IMR-90 (cell line): ENCODE measurements around the gene AGAP1. TPM values are rescaled to one million over a fixed set of nuclear protein-coding genes. Genes with fewer than 3 reads are reported as not detected.

ENCODE experiments used
- ATAC-seq: fragments of 200-7000 bp; cut with Tn5 transposase; 2 replicates; pipeline ENCODE4 v1.9.1; 2020; ENCODE audit warnings: low read depth, mild to moderate bottlenecking, moderate library complexity
- BruUV-seq: library from RNA; stranded (reverse); fragments of 400-500 nt; replicated peaks from 2 replicates; lab custom pipeline; 2021; lab: Mats Ljungman, UMichigan
- CTCF ChIA-PET: fragments of 300-600 bp; formaldehyde crosslinking; extraction: SDS; loops from one replicate; lab custom pipeline; 2021; ENCODE audit warnings: antibody characterized with exemption; lab: Yijun Ruan, JAX
- POLR2A ChIA-PET: fragments of 300-600 bp; sonication (Branson Sonifier 250); formaldehyde crosslinking; loops from one replicate; lab custom pipeline; 2022; ENCODE audit warnings: antibody characterized with exemption; ENCODE audit not compliant: unreplicated experiment; lab: Charles Lee
- DNase-seq: peaks from one replicate; pipeline ENCODE4 v3.0.0; 2013
- H2AFZ ChIP-seq: replicated peaks from 2 replicates; pipeline ENCODE3; 2013; ENCODE audit warnings: low read length, mild to moderate bottlenecking; ENCODE audit not compliant: poor library complexity
- H2AK5ac ChIP-seq: 2 replicates; pipeline ENCODE4 v1.6.1; 2013; ENCODE audit warnings: low read depth, low read length, inconsistent platforms
- H2AK9ac ChIP-seq: replicated peaks from 2 replicates; pipeline ENCODE3; 2013; ENCODE audit warnings: mild to moderate bottlenecking, low read depth, low read length, moderate library complexity; ENCODE audit not compliant: poor library complexity
- H2BK120ac ChIP-seq: 2 replicates; pipeline ENCODE4 v1.6.1; 2013; ENCODE audit warnings: low read depth, low read length, inconsistent platforms
- H2BK15ac ChIP-seq: 3 replicates; pipeline ENCODE4 v1.6.1; 2013; ENCODE audit warnings: low read depth, low read length, inconsistent platforms
- H2BK20ac ChIP-seq: 2 replicates; pipeline ENCODE4 v1.6.1; 2013; ENCODE audit warnings: low read depth, mild to moderate bottlenecking, inconsistent platforms, low read length, moderate library complexity
- H2BK5ac ChIP-seq: 2 replicates; pipeline ENCODE4 v1.6.1; 2013; ENCODE audit warnings: mild to moderate bottlenecking, low read depth, low read length, inconsistent platforms; ENCODE audit not compliant: poor library complexity, severe bottlenecking
- H3K14ac ChIP-seq: replicated peaks from 2 replicates; pipeline ENCODE4 v1.6.1; 2013; ENCODE audit warnings: low read depth, low read length, inconsistent platforms
- H3K18ac ChIP-seq: 2 replicates; pipeline ENCODE4 v1.6.1; 2013; ENCODE audit warnings: low read depth, low read length, control low read depth
- H3K23ac ChIP-seq: 2 replicates; pipeline ENCODE4 v1.6.1; 2013; ENCODE audit warnings: low read depth, low read length, inconsistent platforms
- H3K27ac ChIP-seq: 2 replicates; pipeline ENCODE4 v1.5.1; 2013; ENCODE audit warnings: mild to moderate bottlenecking, control low read depth, low read length; ENCODE audit not compliant: insufficient read depth
- H3K27me3 ChIP-seq: 2 replicates; pipeline ENCODE4 v1.6.1; 2013; ENCODE audit warnings: low read length; ENCODE audit not compliant: control insufficient read depth, insufficient read depth
- H3K36me3 ChIP-seq: 2 replicates; pipeline ENCODE4 v1.6.1; 2013; ENCODE audit warnings: low read length, mixed read lengths; ENCODE audit not compliant: control insufficient read depth, insufficient read depth
- H3K4ac ChIP-seq: 2 replicates; pipeline ENCODE4 v1.6.1; 2013; ENCODE audit warnings: low read depth, low read length, inconsistent platforms
- H3K4me1 ChIP-seq: 2 replicates; pipeline ENCODE4 v1.6.1; 2013; ENCODE audit warnings: low read length, mixed read lengths; ENCODE audit not compliant: control insufficient read depth, insufficient read depth
- H3K4me2 ChIP-seq: 2 replicates; pipeline ENCODE4 v1.6.1; 2013; ENCODE audit warnings: low read depth, mild to moderate bottlenecking, control low read depth, low read length, moderate library complexity
- H3K4me3 ChIP-seq: 2 replicates; pipeline ENCODE4 v1.5.1; 2013; ENCODE audit warnings: low read depth, mild to moderate bottlenecking, control low read depth, low read length, moderate library complexity; ENCODE audit not compliant: insufficient read depth
- H3K56ac ChIP-seq: 2 replicates; pipeline ENCODE4 v1.6.1; 2013; ENCODE audit warnings: low read length, inconsistent platforms; ENCODE audit not compliant: insufficient read depth; ENCODE audit errors: extremely low read depth
- H3K79me1 ChIP-seq, 2 experiments: 2 replicates each; pipeline ENCODE4 v1.6.1; 2013; ENCODE audit warnings: low read length in 2 of 2, inconsistent platforms in 1 of 2, low read depth in 1 of 2
- H3K9ac ChIP-seq: 2 replicates; pipeline ENCODE4 v1.6.1; 2013; ENCODE audit warnings: low read depth, low read length, control low read depth
- H3K9me1 ChIP-seq: 2 replicates; pipeline ENCODE4 v1.6.1; 2013; ENCODE audit warnings: low read length, inconsistent platforms; ENCODE audit not compliant: insufficient read depth
- H3K9me3 ChIP-seq: 2 replicates; pipeline ENCODE4 v1.6.1; 2013; ENCODE audit warnings: low read length; ENCODE audit not compliant: control insufficient read depth, insufficient read depth
- H4K20me1 ChIP-seq: 2 replicates; pipeline ENCODE4 v1.6.1; 2013; ENCODE audit warnings: low read length, inconsistent platforms; ENCODE audit not compliant: insufficient read depth
- H4K5ac ChIP-seq: 2 replicates; pipeline ENCODE4 v1.6.1; 2013; ENCODE audit warnings: mild to moderate bottlenecking, low read depth, low read length, control low read depth
- H4K8ac ChIP-seq, 2 experiments: 2 replicates each; pipeline ENCODE4 v1.6.1; 2013; ENCODE audit warnings: low read depth in 2 of 2, low read length in 2 of 2, control low read depth in 1 of 2, inconsistent platforms in 1 of 2
- H4K91ac ChIP-seq: 2 replicates; pipeline ENCODE4 v1.6.1; 2013; ENCODE audit warnings: low read depth, low read length, inconsistent platforms; ENCODE audit not compliant: insufficient read depth
- BHLHE40 ChIP-seq: fragments of 150-350 bp; IDR thresholded peaks from 2 replicates; pipeline ENCODE4 v1.6.1; 2016; ENCODE audit warnings: mild to moderate bottlenecking, low read depth, low read length
- CEBPB ChIP-seq: IDR thresholded peaks from 2 replicates; pipeline ENCODE4 v1.6.1; 2012; ENCODE audit warnings: low read depth, low read length, improper control_type of control experiment
- CHD1 ChIP-seq: IDR thresholded peaks from 2 replicates; pipeline ENCODE4 v1.6.1; 2012; ENCODE audit warnings: low read depth, low read length, improper control_type of control experiment
- CTCF ChIP-seq: conservative IDR thresholded peaks from 2 replicates; pipeline ENCODE4 v1.5.1; 2012; ENCODE audit warnings: mild to moderate bottlenecking, low read depth, low read length, improper control_type of control experiment
- ELK1 ChIP-seq: fragments of 150-350 bp; IDR thresholded peaks from 2 replicates; pipeline ENCODE4 v1.6.1; 2016; ENCODE audit warnings: low read depth, mild to moderate bottlenecking, low read length, moderate library complexity, borderline replicate concordance
- FOS ChIP-seq: fragments of 150-350 bp; IDR thresholded peaks from 2 replicates; pipeline ENCODE4 v1.6.1; 2016; ENCODE audit warnings: low read depth, low read length
- MAFK ChIP-seq: IDR thresholded peaks from 2 replicates; pipeline ENCODE4 v1.6.1; 2012; ENCODE audit warnings: low read depth, low read length, improper control_type of control experiment
- MAZ ChIP-seq: IDR thresholded peaks from 2 replicates; pipeline ENCODE4 v1.6.1; 2012; ENCODE audit warnings: low read depth, mild to moderate bottlenecking, low read length, improper control_type of control experiment, moderate library complexity, borderline replicate concordance
- MXI1 ChIP-seq: IDR thresholded peaks from 2 replicates; pipeline ENCODE4 v1.6.1; 2012; ENCODE audit warnings: low read depth, mild to moderate bottlenecking, low read length, moderate library complexity, borderline replicate concordance
- NFE2L2 ChIP-seq: fragments of 150-350 bp; IDR thresholded peaks from 2 replicates; pipeline ENCODE4 v1.6.1; 2016; ENCODE audit warnings: low read depth, mild to moderate bottlenecking, low read length
- POLR2A ChIP-seq: IDR thresholded peaks from 2 replicates; pipeline ENCODE4 v1.6.1; 2012; ENCODE audit warnings: mild to moderate bottlenecking, low read depth, low read length
- RAD21 ChIP-seq: IDR thresholded peaks from 2 replicates; pipeline ENCODE4 v1.6.1; 2012; ENCODE audit warnings: low read length, improper control_type of control experiment
- RCOR1 ChIP-seq: IDR thresholded peaks from 2 replicates; pipeline ENCODE4 v1.6.1; 2012; ENCODE audit warnings: mild to moderate bottlenecking, low read length, improper control_type of control experiment; ENCODE audit not compliant: insufficient replicate concordance
- RFX5 ChIP-seq: IDR thresholded peaks from 2 replicates; pipeline ENCODE4 v1.8.0; 2012; ENCODE audit warnings: low read depth, mild to moderate bottlenecking, low read length, moderate library complexity
- SMC3 ChIP-seq: fragments of 150-350 bp; IDR thresholded peaks from 2 replicates; pipeline ENCODE4 v1.6.1; 2016; ENCODE audit warnings: low read depth, mild to moderate bottlenecking, antibody characterized with exemption, low read length, moderate library complexity
- USF2 ChIP-seq: fragments of 150-350 bp; IDR thresholded peaks from 2 replicates; pipeline ENCODE4 v1.6.1; 2017; ENCODE audit warnings: mild to moderate bottlenecking, antibody characterized with exemption, low read length, low read depth
- WGBS, 2 experiments: methylation state at CpG; one replicate each; pipeline versions ENCODE4 v1.1.5 to v1.1.7; 2013; ENCODE audit warnings: missing lambda C conversion rate in 2 of 2; ENCODE audit not compliant: insufficient read length in 1 of 2; ENCODE audit errors: extremely low coverage in 2 of 2; 5-methylcytosine and 5-hydroxymethylcytosine counted together
- dilution Hi-C: fragments of 300-500 bp; cut with HindIII; formaldehyde crosslinking; loops from one replicate; pipeline ENCODE4 v1.14.3; 2018; ENCODE audit warnings: low sequenced_read_pairs; ENCODE audit not compliant: unreplicated experiment
- in situ Hi-C: fragments of 300-500 bp; cut with MboI; formaldehyde crosslinking; loops from 3 replicates; pipeline ENCODE4 v1.14.3; 2019; ENCODE audit warnings: low sequenced_read_pairs, inconsistent platforms, mixed read lengths
- intact Hi-C: fragments of 100-400 bp; cut with micrococcal nuclease; formaldehyde crosslinking; loops from 2 replicates; pipeline ENCODE4 v1.10.0; 2022
- polyA plus RNA-seq, 3 experiments: library from polyadenylated mRNA; depleted of rRNA; stranded (reverse); fragments of >200 nt; gene quantifications; 2 replicates each; pipeline ENCODE4 v1.2.3, GENCODE V29; 2012; ENCODE audit warnings: low replicate concordance in 1 of 3
- total RNA-seq: library from RNA; depleted of rRNA; stranded (reverse); fragments of >200 nt; gene quantifications from 2 replicates; pipeline ENCODE4 v1.2.3, GENCODE V29; 2012

Gene AGAP1
- total and polyA plus RNA-seq, 2 of the 4 experiments (the other 2 are of a cell fraction): 15.1 to 16.4 TPM

GRCh38 chr2:235976956-235977355 is 483.1 kb downstream of the AGAP1 start:
- in situ Hi-C loops (no loop called here), intact Hi-C loops (no loop called here), dilution Hi-C loops (no loop called here)
- no peaks in the 10 kb centered on the region for H3K4me1 ChIP-seq
- 98% methylated on average over 5 of the region's 11 CpGs; no CpG with 5 or more reads in 1 of the 2 experiments for WGBS, 2 experiments
- no peak overlapping the region for H3K56ac ChIP-seq
- H2BK15ac ChIP-seq: no peak overlapping the region
- TF ChIP-seq RFX5 (no peak), FOS (no peak), CHD1 (no peak), RCOR1 (no peak), USF2 (no peak), BHLHE40 (no peak), RAD21 (no peak), ELK1 (no peak), NFE2L2 (no peak), SMC3 (no peak), MAFK (no peak), CEBPB (no peak), MXI1 (no peak), MAZ (no peak), CTCF (no peak), POLR2A (no peak)
- H3K9ac ChIP-seq: no peak overlapping the region
- no peak overlapping the region for H3K18ac ChIP-seq
- H3K4me3 ChIP-seq: no peak overlapping the region
- H4K20me1 ChIP-seq: no peaks in the 10 kb centered on the region
- ChIA-PET CTCF (no interaction called here), POLR2A (no interaction called here)
- H2AFZ ChIP-seq: no peak overlapping the region
- no peaks in the 10 kb centered on the region for H3K9me3 ChIP-seq
- DNase-seq (no peak), ATAC-seq (no peak)
- H3K23ac ChIP-seq: no peak overlapping the region
- no peak overlapping the region for H2AK5ac ChIP-seq
- H3K14ac ChIP-seq: no peak overlapping the region
- no peaks in the 10 kb centered on the region for H3K79me1 ChIP-seq
- H3K27ac ChIP-seq: no peak overlapping the region
- H4K8ac ChIP-seq: no peak overlapping the region
- H2BK20ac ChIP-seq: no peak overlapping the region
- H4K91ac ChIP-seq: no peak overlapping the region
- H3K4me2 ChIP-seq: no peak overlapping the region
- H3K4ac ChIP-seq: no peak overlapping the region
- peaks cover 6% of the 10 kb centered on the region for H3K36me3 ChIP-seq
- no peaks in the 10 kb centered on the region; the same call in 1 of the 2 replicates for H3K9me1 ChIP-seq
- no peak overlapping the region for H2BK120ac ChIP-seq
- H4K5ac ChIP-seq: no peak overlapping the region
- no TSS peak for BruUV-seq
- H2BK5ac ChIP-seq: no peak overlapping the region
- no peak overlapping the region for H2AK9ac ChIP-seq
- no peaks in the 10 kb centered on the region for H3K27me3 ChIP-seq
